OCI-LY1 (cell line): ENCODE results near the gene FARSA.

ENCODE experiments used
- CTCF ChIP-seq: fragments of 200-600 bp; sonication (generic), shearing (Covaris generic); IDR thresholded peaks from 2 replicates; pipeline ENCODE4 v1.5.1; 2017; ENCODE audit warnings: mild to moderate bottlenecking, antibody characterized with exemption, low read length, moderate library complexity, mixed read lengths
- EZH2 ChIP-seq: fragments of 200-600 bp; sonication (generic), shearing (Covaris generic); IDR thresholded peaks from 2 replicates; pipeline ENCODE4 v1.8.0; 2017; ENCODE audit warnings: borderline replicate concordance, mixed run types, mild to moderate bottlenecking, antibody characterized with exemption, low read length, moderate library complexity, mixed read lengths

GRCh38 chr19:12907166-12907565, 26.3 kb downstream of the FARSA start:
- TF ChIP-seq CTCF: no peak
- no peak for TF ChIP-seq EZH2
